Stimulated activated CD8-positive, alpha-beta memory T cell treated with anti-CD3 and anti-CD28 coated beads, Interleukin-15, amount 100 ng/mL, for 1 hour (primary cell): ENCODE data around the gene CHRFAM7A.
"Not testable (repeated sequence)": the region's sequence is repeated elsewhere in the genome, so short reads cannot be mapped to it uniquely, and the experiment has no call there.

Experiments
- DNase-seq: peaks from one replicate; pipeline ENCODE4 v3.0.0-alpha.2; 2020; ENCODE audit warnings: low read depth

Gene CHRFAM7A

DNA sequence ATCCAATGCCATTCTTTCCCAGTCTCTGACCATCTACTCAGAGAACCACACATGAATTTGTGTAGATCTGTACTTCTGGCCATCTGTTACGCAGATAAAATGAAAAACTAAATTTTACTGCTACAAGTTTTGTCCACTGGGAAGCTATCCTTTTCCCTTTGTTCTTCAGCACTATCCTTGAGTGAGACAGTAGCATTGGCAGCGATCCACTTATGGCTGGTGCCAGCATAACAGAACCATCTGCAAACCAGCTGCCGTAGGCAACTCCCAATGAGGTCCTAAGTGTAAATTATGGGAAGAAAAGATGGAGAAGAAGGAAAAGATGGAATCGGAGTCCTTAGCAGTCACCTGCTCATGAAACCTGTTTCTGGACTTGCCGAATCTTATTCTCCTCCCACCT is 72.3 kb downstream of the CHRFAM7A start:
- not testable (repeated sequence) for DNase-seq

- DNase-seq, result not testable (repeated sequence)
Observed at GRCh38 chr15:30315704-30316103, 77.6 kb downstream of the CHRFAM7A start.

- not testable (repeated sequence) for DNase-seq
Observed at GRCh38 chr15:30310575-30310974, 82.8 kb downstream of the CHRFAM7A start.
